GM18909 (cell line): ENCODE results near the gene ANAPC16.

Experiments used
- ATAC-seq: cut with Tn5 transposase; IDR thresholded peaks from one replicate; pipeline ENCODE4 v1.9.1; 2021; ENCODE audit warnings: mild to moderate bottlenecking; ENCODE audit not compliant: unreplicated experiment, poor library complexity

The ANAPC16 gene

GRCh38 chr10:72215611-72216549 is at the start of gene ANAPC16, which contains the start of gene ASCC1:
Gene ANAPC16, plus strand, starts transcription at chr10:72216012. Its CDS starts 7,903 bp downstream, at chr10:72223915.
Gene ASCC1, minus strand, starts transcription at chr10:72216276. Its CDS starts 2,978 bp downstream, at chr10:72213298.
- ATAC-seq, result peak; percentile 81

- no peak for ATAC-seq
Measured at GRCh38 chr10:72167118-72167517, 48.7 kb upstream of the ANAPC16 start.

- no peak for ATAC-seq
Measured at GRCh38 chr10:72170263-72170662, 45.5 kb upstream of the ANAPC16 start.

- no peak for ATAC-seq
Measured at GRCh38 chr10:72170733-72171132, 45.1 kb upstream of the ANAPC16 start.

GRCh38 chr10:72171175-72171630 is 44.6 kb upstream of the ANAPC16 start:
- no peak for ATAC-seq

- ATAC-seq, result no peak
Measured at GRCh38 chr10:72173262-72173618, 42.6 kb upstream of the ANAPC16 start.

- ATAC-seq, result no peak
Measured at GRCh38 chr10:72173619-72174296, 42.1 kb upstream of the ANAPC16 start.

GRCh38 chr10:72174297-72174662 is 41.5 kb upstream of the ANAPC16 start:
- no peak for ATAC-seq

GRCh38 chr10:72175149-72175548 is 40.7 kb upstream of the ANAPC16 start:
- ATAC-seq, result no peak

GRCh38 chr10:72176701-72177100 is 39.1 kb upstream of the ANAPC16 start:
- no peak for ATAC-seq

GRCh38 chr10:72177454-72177853 is 38.4 kb upstream of the ANAPC16 start:
- ATAC-seq, result no peak

GRCh38 chr10:72184156-72184555 is 31.7 kb upstream of the ANAPC16 start:
- ATAC-seq, result no peak

- ATAC-seq, result no peak
Measured at GRCh38 chr10:72186258-72186981, 29.4 kb upstream of the ANAPC16 start.

GRCh38 chr10:72186982-72187330 is 28.9 kb upstream of the ANAPC16 start:
- no peak for ATAC-seq

- no peak for ATAC-seq
Measured at GRCh38 chr10:72194949-72195348, 20.9 kb upstream of the ANAPC16 start.

- no peak for ATAC-seq
Measured at GRCh38 chr10:72200883-72201282, 14.9 kb upstream of the ANAPC16 start.

GRCh38 chr10:72201293-72201692 is 14.5 kb upstream of the ANAPC16 start:
- ATAC-seq, result no peak

GRCh38 chr10:72204296-72204695 is 11.5 kb upstream of the ANAPC16 start:
- ATAC-seq, result no peak

GRCh38 chr10:72204724-72205123 is 11.1 kb upstream of the ANAPC16 start:
- ATAC-seq, result no peak

GRCh38 chr10:72206511-72207229 is 9.1 kb upstream of the ANAPC16 start:
- ATAC-seq, result no peak
